CD4-positive, alpha-beta T cell (primary cell): ENCODE results near the gene COBL. TPM values are rescaled to one million over a fixed set of nuclear protein-coding genes. Genes with fewer than 3 reads are reported as not detected.

Source experiments
- ATAC-seq: fragments of 200-7000 bp; cut with Tn5 transposase; one replicate; pipeline ENCODE4 v1.10.0; 2022; ENCODE audit warnings: mild to moderate bottlenecking; ENCODE audit not compliant: poor library complexity
- CTCF ChIA-PET: fragments of 350-600 bp; sonication (Branson Sonifier 250); formaldehyde crosslinking; loops from one replicate; lab custom pipeline; 2021; ENCODE audit warnings: antibody characterized with exemption, inconsistent platforms; lab: Charles Lee
- POLR2A ChIA-PET: fragments of 350-600 bp; sonication (Branson Sonifier 250); formaldehyde crosslinking; loops from one replicate; lab custom pipeline; 2021; ENCODE audit warnings: antibody characterized with exemption, inconsistent platforms; lab: Charles Lee
- DNase-seq, 14 experiments: peaks; one replicate each; pipeline ENCODE4 v3.0.0-alpha.2; 2013 to 2020; ENCODE audit warnings: mixed read lengths in 2 of 14
- H3K27ac ChIP-seq, 2 donors: one replicate each; pipeline versions ENCODE4 v1.5.1 to v1.7.0; 2013; ENCODE audit warnings: low read length in 2 of 2, low read depth in 1 of 2, mild to moderate bottlenecking in 1 of 2
- H3K27me3 ChIP-seq, 2 experiments: 1 replicate in 1 of 2; 2 replicates in 1 of 2; pipeline versions ENCODE4 v1.6.1 to v1.7.0; 2013; ENCODE audit warnings: low read length in 2 of 2, control low read depth in 1 of 2, mild to moderate bottlenecking in 1 of 2, moderate library complexity in 1 of 2; ENCODE audit not compliant: insufficient read depth in 2 of 2, control insufficient read depth in 1 of 2
- H3K36me3 ChIP-seq: one replicate; pipeline ENCODE4 v1.6.1; 2013; ENCODE audit warnings: low read length, control low read depth; ENCODE audit not compliant: insufficient read depth
- H3K4me1 ChIP-seq: one replicate; pipeline ENCODE4 v1.6.1; 2013; ENCODE audit warnings: low read length, control low read depth; ENCODE audit not compliant: insufficient read depth
- H3K4me3 ChIP-seq: one replicate; pipeline ENCODE4 v1.5.1; 2013; ENCODE audit warnings: mild to moderate bottlenecking, low read length, moderate library complexity
- H3K9me3 ChIP-seq, 2 experiments: 1 replicate in 1 of 2; 2 replicates in 1 of 2; pipeline versions ENCODE4 v1.6.1 to v1.7.0; 2013; ENCODE audit warnings: low read length in 2 of 2, mild to moderate bottlenecking in 2 of 2, control low read depth in 1 of 2, moderate library complexity in 1 of 2; ENCODE audit not compliant: control insufficient read depth in 1 of 2, insufficient read depth in 1 of 2
- H3K27ac Mint-ChIP-seq: one replicate; pipeline ENCODE4 v1.8.0; 2020; ENCODE audit warnings: mixed read lengths
- H3K27me3 Mint-ChIP-seq: one replicate; pipeline ENCODE4 v1.8.0; 2021; ENCODE audit warnings: mixed read lengths
- H3K36me3 Mint-ChIP-seq: one replicate; pipeline ENCODE4 v1.8.0; 2021; ENCODE audit warnings: low read depth, mixed read lengths
- H3K4me1 Mint-ChIP-seq: one replicate; pipeline ENCODE4 v1.8.0; 2021; ENCODE audit warnings: low read depth, mixed read lengths
- H3K4me3 Mint-ChIP-seq: one replicate; pipeline ENCODE4 v1.8.0; 2020; ENCODE audit warnings: mild to moderate bottlenecking, mixed read lengths
- H3K9me3 Mint-ChIP-seq: one replicate; pipeline ENCODE4 v1.8.0; 2020; ENCODE audit warnings: mixed read lengths
- intact Hi-C, 2 experiments: fragments of 100-400 bp; cut with DNase I in 1 of 2; cut with micrococcal nuclease in 1 of 2; formaldehyde crosslinking; loops; one replicate each; pipeline versions ENCODE4 v1.15.1 to v1.9.0; 2023 to 2025; cut with DNase I, micrococcal nuclease
- total RNA-seq, 174 experiments: library from RNA in 2 of 174; stranded (reverse) in 2 of 174; gene quantifications; one replicate each; pipeline ENCODE4 v1.2.3 and lab custom pipeline; 2021 to 2026
- TF ChIP-seq, protein P1 (sequence below): fragments of 200-600 bp; IDR thresholded peaks from one replicate; pipeline ENCODE4 v1.8.0; 2022; ENCODE audit warnings: antibody characterized with exemption, mild to moderate bottlenecking

Gene COBL
- total RNA-seq, 2 experiments from 2014 or later = not detected

- H3K4me3 Mint-ChIP-seq = no peak overlapping the region
- H3K9me3 Mint-ChIP-seq = no peaks in the 10 kb centered on the region
- H3K36me3 Mint-ChIP-seq = no peaks in the 10 kb centered on the region
- H3K27me3 Mint-ChIP-seq = no peaks in the 10 kb centered on the region
- ATAC-seq (no peak), DNase-seq (no peak)
- intact Hi-C loops = no loop called here
- no peaks in the 10 kb centered on the region for H3K4me1 ChIP-seq
- POLR2A ChIA-PET = no interaction called here
- H3K4me3 ChIP-seq = no peak overlapping the region
- CTCF ChIA-PET = no interaction called here
- no peak overlapping the region for H3K27ac ChIP-seq
- no peaks in the 10 kb centered on the region for H3K4me1 Mint-ChIP-seq
- no peaks in the 10 kb centered on the region for H3K36me3 ChIP-seq
- H3K9me3 ChIP-seq = peaks cover 0 to 3% of the 10 kb centered on the region in 2 experiments
- H3K27me3 ChIP-seq = no peaks in the 10 kb centered on the region
- TF ChIP-seq, protein P1, sequence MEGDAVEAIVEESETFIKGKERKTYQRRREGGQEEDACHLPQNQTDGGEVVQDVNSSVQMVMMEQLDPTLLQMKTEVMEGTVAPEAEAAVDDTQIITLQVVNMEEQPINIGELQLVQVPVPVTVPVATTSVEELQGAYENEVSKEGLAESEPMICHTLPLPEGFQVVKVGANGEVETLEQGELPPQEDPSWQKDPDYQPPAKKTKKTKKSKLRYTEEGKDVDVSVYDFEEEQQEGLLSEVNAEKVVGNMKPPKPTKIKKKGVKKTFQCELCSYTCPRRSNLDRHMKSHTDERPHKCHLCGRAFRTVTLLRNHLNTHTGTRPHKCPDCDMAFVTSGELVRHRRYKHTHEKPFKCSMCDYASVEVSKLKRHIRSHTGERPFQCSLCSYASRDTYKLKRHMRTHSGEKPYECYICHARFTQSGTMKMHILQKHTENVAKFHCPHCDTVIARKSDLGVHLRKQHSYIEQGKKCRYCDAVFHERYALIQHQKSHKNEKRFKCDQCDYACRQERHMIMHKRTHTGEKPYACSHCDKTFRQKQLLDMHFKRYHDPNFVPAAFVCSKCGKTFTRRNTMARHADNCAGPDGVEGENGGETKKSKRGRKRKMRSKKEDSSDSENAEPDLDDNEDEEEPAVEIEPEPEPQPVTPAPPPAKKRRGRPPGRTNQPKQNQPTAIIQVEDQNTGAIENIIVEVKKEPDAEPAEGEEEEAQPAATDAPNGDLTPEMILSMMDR = no peak
- no peak overlapping the region for H3K27ac Mint-ChIP-seq
Measured at GRCh38 chr7:51304729-51305128, 11.9 kb downstream of the COBL start.

DNA sequence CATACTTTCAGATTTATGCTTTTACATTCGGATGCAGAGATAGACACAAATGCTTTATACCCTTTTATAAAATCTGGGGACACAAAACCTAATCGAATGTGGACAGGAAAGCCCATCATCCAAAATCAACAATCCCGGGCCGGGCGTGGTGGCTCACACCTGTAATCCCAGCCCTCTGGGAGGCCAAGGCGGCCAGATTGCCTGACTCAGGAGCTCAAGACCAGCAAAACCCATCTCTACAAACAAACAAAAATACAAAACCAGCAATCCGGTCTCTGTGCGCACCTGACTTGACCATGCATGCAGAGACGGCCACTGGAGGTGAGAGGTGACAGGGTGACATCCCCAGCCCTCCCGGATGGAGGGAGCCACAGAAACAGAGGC, 13.5 kb downstream of the COBL start:
- no peak for ATAC-seq
- no peaks in the 10 kb centered on the region for H3K27me3 Mint-ChIP-seq
- no peak overlapping the region for H3K27ac ChIP-seq
- no peaks in the 10 kb centered on the region for H3K9me3 Mint-ChIP-seq
- POLR2A ChIA-PET = no interaction called here
- H3K36me3 Mint-ChIP-seq = no peaks in the 10 kb centered on the region
- no peaks in the 10 kb centered on the region for H3K4me1 ChIP-seq
- TF ChIP-seq, protein P1 = no peak
- DNase-seq = no peak
- no peaks in the 10 kb centered on the region for H3K36me3 ChIP-seq
- no peaks in the 10 kb centered on the region for H3K4me1 Mint-ChIP-seq
- CTCF ChIA-PET = no interaction called here
- H3K27me3 ChIP-seq = no peaks in the 10 kb centered on the region
- peaks cover 0 to 3% of the 10 kb centered on the region in 2 experiments for H3K9me3 ChIP-seq
- no peak overlapping the region for H3K4me3 ChIP-seq
- no peak overlapping the region for H3K4me3 Mint-ChIP-seq
- intact Hi-C loops = no loop called here
- no peak overlapping the region for H3K27ac Mint-ChIP-seq

- no peaks in the 10 kb centered on the region for H3K36me3 Mint-ChIP-seq
- no peak overlapping the region for H3K27ac Mint-ChIP-seq
- Histone ChIP-seq H3K27ac (no peak overlapping the region), H3K27me3 (no peaks in the 10 kb centered on the region), H3K9me3 (peaks cover 0 to 3% of the 10 kb centered on the region in 2 experiments), H3K36me3 (no peaks in the 10 kb centered on the region), H3K4me3 (no peak overlapping the region), H3K4me1 (no peaks in the 10 kb centered on the region)
- POLR2A ChIA-PET = no interaction called here
- DNase-seq = no peak
- CTCF ChIA-PET = no interaction called here
- no peaks in the 10 kb centered on the region for H3K27me3 Mint-ChIP-seq
- no peak overlapping the region for H3K4me3 Mint-ChIP-seq
- H3K4me1 Mint-ChIP-seq = no peaks in the 10 kb centered on the region
- no peak for ATAC-seq
- TF ChIP-seq, protein P1 = no peak
- no peaks in the 10 kb centered on the region for H3K9me3 Mint-ChIP-seq
- intact Hi-C loops = no loop called here
Measured at GRCh38 chr7:51301806-51302205, 14.8 kb downstream of the COBL start.
